Measurements from ENCODE around the gene SND1. TPM values are rescaled to one million over a fixed set of nuclear protein-coding genes. Genes with fewer than 3 reads are reported as not detected.

SND1 gene
- polyA plus RNA-seq, 3 donors = 46.5 to 97.3 (median 79.8) TPM

- Mint-ChIP-seq H3K9me3 (no peaks in the 10 kb centered on the region), H3K27ac (no peak overlapping the region), H3K4me1 (peaks cover 18% of the 10 kb centered on the region), H3K27me3 (ENCODE audit: low read depth in 3 of 3) (peaks cover 0 to 2% (median 0%) of the 10 kb centered on the region in 3 donors), H3K4me3 (no peak overlapping the region), H3K36me3 (peaks cover 46 to 56% of the 10 kb centered on the region in 2 donors)
- no CpG with 5 or more reads among the region's 5 CpGs for WGBS (ENCODE audit: insufficient coverage)
- Histone ChIP-seq H4K20me1 (ENCODE audit: insufficient read depth, low read length) (peaks cover 66% of the 10 kb centered on the region), H2AFZ (ENCODE audit: insufficient read depth, low read depth, low read length, poor library complexity, severe bottlenecking) (no peak overlapping the region), H3K9me3 (replicated peaks in 1 of 2; ENCODE audit: control insufficient read depth in 1 of 2, insufficient read depth in 1 of 2, low read length in 2 of 2) (no peaks in the 10 kb centered on the region), H3K36me3 (replicated peaks in 1 of 2; ENCODE audit: control insufficient read depth in 1 of 2, insufficient read depth in 2 of 2, low read length in 2 of 2) (peaks cover 19 to 41% of the 10 kb centered on the region in 2 donors), H3K4me3 (replicated peaks in 1 of 3; ENCODE audit: low read depth in 2 of 3, low read length in 3 of 3) (no peak overlapping the region), H3K79me2 (ENCODE audit: insufficient read depth, low read length) (peaks cover 71% of the 10 kb centered on the region), H3K27me3 (ENCODE audit: control insufficient read depth in 2 of 2, insufficient read depth in 2 of 2, low read length in 2 of 2) (no peaks in the 10 kb centered on the region), H3K27ac (ENCODE audit: low read depth in 1 of 2, low read length in 2 of 2) (no peak overlapping the region), H3K4me2 (replicated peaks; ENCODE audit: extremely low read depth, low read length, poor library complexity, severe bottlenecking) (no peak overlapping the region), H3K4me1 (ENCODE audit: control insufficient read depth in 1 of 2, insufficient read depth in 2 of 2, low read length in 2 of 2) (no peaks in the 10 kb centered on the region), H3K9ac (ENCODE audit: insufficient read depth, low read length, poor library complexity, severe bottlenecking) (no peak overlapping the region)
- intact Hi-C loops (cut with micrococcal nuclease) = loop anchor here in 1 of 2 donors (10.0 kb wide), 1 partner anchor 64 kb away; no protein-coding TSS in a partner anchor
- no peak for DNase-seq
- no peak for TF ChIP-seq CTCF (IDR thresholded peaks at IDR 0.05)
Measured at GRCh38 chr7:127810696-127811660, 159.0 kb downstream of the SND1 start.

- Histone ChIP-seq H3K4me3 (replicated peaks in 1 of 3; ENCODE audit: low read depth in 2 of 3, low read length in 3 of 3) (no peak overlapping the region), H2AFZ (ENCODE audit: insufficient read depth, low read depth, low read length, poor library complexity, severe bottlenecking) (no peak overlapping the region), H3K9ac (ENCODE audit: insufficient read depth, low read length, poor library complexity, severe bottlenecking) (no peak overlapping the region), H3K36me3 (replicated peaks in 1 of 2; ENCODE audit: control insufficient read depth in 1 of 2, insufficient read depth in 2 of 2, low read length in 2 of 2) (peaks cover 15 to 36% of the 10 kb centered on the region in 2 donors), H3K4me1 (ENCODE audit: control insufficient read depth in 1 of 2, insufficient read depth in 2 of 2, low read length in 2 of 2) (no peaks in the 10 kb centered on the region), H3K4me2 (replicated peaks; ENCODE audit: extremely low read depth, low read length, poor library complexity, severe bottlenecking) (no peak overlapping the region), H4K20me1 (ENCODE audit: insufficient read depth, low read length) (peaks cover 74% of the 10 kb centered on the region), H3K27me3 (ENCODE audit: control insufficient read depth in 2 of 2, insufficient read depth in 2 of 2, low read length in 2 of 2) (no peaks in the 10 kb centered on the region), H3K27ac (ENCODE audit: low read depth in 1 of 2, low read length in 2 of 2) (no peak overlapping the region), H3K9me3 (replicated peaks in 1 of 2; ENCODE audit: control insufficient read depth in 1 of 2, insufficient read depth in 1 of 2, low read length in 2 of 2) (no peaks in the 10 kb centered on the region), H3K79me2 (ENCODE audit: insufficient read depth, low read length) (peaks cover 78% of the 10 kb centered on the region)
- no peak for TF ChIP-seq CTCF (IDR thresholded peaks at IDR 0.05)
- Mint-ChIP-seq H3K27me3 (ENCODE audit: low read depth in 3 of 3) (no peaks in the 10 kb centered on the region), H3K9me3 (no peaks in the 10 kb centered on the region), H3K27ac (no peak overlapping the region), H3K36me3 (peaks cover 42 to 59% of the 10 kb centered on the region in 2 donors), H3K4me1 (peaks cover 17% of the 10 kb centered on the region), H3K4me3 (no peak overlapping the region)
- intact Hi-C loops (cut with micrococcal nuclease) = loop anchor here in 1 of 2 donors (10.0 kb wide), 1 partner anchor 62 kb away; no protein-coding TSS in a partner anchor
- 100% methylated on average over 1 of the region's 3 CpGs for WGBS (ENCODE audit: insufficient coverage)
- DNase-seq = no peak
Measured at GRCh38 chr7:127812540-127812939, 160.5 kb downstream of the SND1 start.

Data from CD14-positive monocyte (primary cell).